Hypothalamus (tissue), 51 donors: ENCODE measurements around the gene LTBP1.

Experiments used
- DNase-seq, 51 donors: peaks; one replicate each; lab custom pipeline; 2025; lab: John Stamatoyannopoulos, UW

LTBP1 gene

GRCh38 chr2:33005057-33005456, 58.3 kb downstream of the LTBP1 start:
- DNase-seq, result no peak

DNA sequence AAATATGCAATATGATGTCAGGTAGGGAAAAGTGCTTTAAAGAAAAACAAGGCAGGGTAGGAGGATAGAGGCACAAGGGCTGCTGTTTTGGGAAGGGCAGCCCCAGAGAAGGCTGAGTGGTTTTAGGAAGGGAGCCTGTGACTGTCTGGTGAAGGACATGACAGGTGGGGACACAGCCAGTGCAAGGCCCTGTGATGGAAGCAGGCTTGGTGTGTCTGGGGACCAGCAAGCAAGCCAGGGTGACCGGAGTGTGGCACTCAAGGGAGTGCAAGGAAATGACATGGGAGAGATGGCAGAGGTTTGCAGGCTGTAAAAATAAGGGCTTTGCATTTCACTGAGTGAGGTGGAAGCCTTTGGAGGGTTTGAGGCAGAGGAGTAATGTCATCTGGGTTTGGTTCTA, 62.0 kb downstream of the LTBP1 start:
- no peak for DNase-seq

DNA sequence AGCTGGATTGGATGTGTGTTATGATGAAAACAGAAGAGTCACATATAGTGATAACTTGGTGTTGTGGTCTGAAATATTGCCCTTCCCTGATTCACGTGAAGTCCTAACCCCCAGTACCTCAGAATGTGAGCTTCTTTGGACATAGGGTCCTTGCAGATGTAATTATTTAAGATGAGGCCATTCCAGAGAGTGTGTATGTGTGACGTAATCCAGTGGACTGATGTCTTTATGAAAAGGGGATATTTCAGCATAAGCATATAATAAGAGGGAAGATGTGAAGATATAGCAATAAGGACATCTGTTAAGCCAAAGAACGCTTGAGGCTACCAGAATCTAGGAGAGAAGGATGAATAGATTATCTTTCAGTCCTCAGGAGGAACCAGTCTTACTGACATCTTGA, 62.5 kb downstream of the LTBP1 start:
- no peak for DNase-seq

GRCh38 chr2:33011373-33011772, 64.6 kb downstream of the LTBP1 start:
- no peak for DNase-seq

DNA sequence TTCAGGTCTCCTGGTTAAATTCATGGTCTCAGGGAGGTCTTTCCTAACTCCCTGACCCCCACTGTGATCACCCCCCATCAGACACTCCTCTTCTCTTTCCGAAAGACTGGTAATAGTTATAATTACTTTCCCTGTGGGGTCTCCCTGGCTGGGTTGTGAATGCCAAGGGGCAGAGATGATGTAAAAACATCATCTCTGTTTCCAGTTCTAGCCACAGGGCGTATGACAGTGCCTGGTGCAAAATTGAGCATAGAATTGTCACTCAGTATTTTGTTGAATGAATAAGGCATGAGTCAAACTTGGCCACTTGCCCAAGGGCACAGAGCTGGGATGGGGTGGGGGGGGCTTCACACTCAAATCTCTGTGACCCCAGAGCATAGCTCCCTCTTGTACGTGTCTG, 65.2 kb downstream of the LTBP1 start:
- DNase-seq, result peak in 1 of 51 donors; percentile 11

DNA sequence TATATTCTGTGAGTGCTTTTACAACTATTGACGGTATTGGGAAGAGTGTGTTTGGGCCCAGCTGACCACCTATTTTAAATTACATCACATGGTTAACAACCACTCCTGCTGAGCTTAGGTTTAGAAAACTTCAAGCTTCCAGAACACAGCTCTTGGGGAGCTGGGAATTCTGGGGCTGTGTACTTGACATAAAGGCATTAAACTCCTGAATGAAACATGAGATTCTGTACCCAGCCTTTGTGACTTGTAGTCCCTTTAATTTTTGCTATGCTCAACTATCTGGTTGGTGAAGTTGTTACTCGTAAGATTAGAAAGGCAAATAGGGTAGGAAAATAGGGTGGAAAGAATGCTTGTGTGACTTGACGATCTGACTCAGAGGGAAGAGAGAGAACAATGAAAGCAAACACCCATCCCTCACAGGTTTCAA, 66.9 kb downstream of the LTBP1 start:
- DNase-seq, result no peak

DNA sequence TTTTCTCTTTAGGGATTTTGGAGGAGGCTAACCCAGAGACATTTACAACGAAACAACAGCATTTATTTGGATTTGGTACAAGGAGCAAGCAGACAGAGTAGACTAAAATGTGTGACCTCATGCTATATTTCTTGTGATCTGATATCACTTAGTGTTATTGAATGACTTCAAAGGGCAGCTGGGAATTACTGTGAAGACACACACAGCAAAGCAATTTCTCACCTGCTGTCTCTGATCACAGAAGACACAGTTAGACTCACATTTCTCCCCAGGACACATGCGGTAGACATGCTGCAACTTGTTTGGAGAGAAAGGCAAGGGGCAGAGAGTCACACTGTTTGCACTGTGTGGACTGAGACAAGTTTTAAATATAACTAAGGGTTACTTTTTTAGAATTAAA, 67.5 kb downstream of the LTBP1 start:
- no peak for DNase-seq

GRCh38 chr2:33015421-33016142, 68.8 kb downstream of the LTBP1 start:
- no peak for DNase-seq

- no peak for DNase-seq
Measured at GRCh38 chr2:33018271-33018670, 71.5 kb downstream of the LTBP1 start.

DNA sequence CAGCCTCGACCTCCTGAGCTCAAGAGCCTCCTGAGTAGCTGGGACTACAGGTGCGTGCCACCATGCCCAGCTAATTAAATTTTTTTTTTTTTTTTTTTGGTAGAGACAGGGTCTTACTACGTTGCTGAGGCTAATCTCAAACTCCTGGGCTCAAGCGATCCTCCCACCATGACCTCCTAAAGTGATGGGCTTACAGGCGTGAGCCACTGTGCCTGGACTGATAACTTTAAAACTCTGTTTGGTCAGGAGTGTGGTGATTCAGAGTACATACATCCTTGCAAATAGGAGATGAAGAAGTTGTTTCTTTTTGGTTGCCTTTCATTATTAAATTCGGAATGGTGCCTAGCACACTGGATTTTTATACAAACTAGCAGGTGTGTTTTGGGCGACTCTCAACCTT, 73.0 kb downstream of the LTBP1 start:
- no peak for DNase-seq

DNA sequence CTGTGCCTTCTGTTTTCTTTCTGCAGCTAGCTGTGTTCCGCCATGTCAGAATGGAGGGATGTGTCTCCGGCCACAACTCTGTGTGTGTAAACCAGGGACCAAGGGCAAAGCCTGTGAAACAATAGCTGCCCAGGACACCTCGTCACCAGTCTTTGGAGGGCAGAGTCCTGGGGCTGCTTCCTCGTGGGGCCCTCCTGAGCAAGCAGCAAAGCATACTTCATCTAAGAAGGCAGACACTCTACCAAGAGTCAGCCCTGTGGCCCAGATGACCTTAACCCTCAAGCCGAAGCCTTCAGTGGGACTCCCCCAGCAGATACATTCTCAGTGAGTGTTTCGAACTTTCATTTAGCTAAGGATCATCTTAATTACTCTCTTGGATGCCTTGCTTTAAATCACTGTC, 74.1 kb downstream of the LTBP1 start:
- no peak for DNase-seq

DNA sequence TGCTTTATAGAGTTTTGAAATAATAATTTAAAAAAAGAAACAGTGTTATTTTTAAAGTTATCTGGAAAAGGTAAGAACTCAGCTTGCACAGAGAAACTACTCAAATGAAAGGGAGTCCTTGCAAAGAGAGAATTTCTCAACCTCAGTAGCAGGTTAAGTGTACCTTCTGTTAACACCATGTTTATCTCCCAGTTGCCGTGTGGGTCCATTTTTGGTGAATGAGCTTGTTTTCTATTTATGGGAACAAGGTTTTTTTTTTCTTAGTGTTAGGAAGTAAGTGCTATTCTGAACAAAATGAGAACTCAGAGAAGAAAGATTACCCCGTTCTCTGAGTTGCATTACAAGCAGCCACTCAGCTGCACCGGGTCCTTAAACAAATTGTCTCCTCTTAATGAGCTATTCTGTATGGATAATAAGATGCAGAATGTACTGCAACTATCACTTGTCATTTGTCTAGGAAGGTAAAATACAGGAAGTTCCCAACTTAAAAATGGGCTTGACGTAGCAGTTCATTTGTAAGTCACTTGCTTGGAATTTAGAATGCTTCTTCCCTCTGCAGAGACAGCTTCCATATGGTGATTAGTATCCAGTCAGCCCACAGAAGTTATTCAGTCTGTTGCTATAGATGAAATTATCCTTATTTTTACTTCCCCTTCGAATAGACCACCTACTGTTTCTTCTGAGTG, 74.9 kb downstream of the LTBP1 start:
- DNase-seq, result no peak

DNA sequence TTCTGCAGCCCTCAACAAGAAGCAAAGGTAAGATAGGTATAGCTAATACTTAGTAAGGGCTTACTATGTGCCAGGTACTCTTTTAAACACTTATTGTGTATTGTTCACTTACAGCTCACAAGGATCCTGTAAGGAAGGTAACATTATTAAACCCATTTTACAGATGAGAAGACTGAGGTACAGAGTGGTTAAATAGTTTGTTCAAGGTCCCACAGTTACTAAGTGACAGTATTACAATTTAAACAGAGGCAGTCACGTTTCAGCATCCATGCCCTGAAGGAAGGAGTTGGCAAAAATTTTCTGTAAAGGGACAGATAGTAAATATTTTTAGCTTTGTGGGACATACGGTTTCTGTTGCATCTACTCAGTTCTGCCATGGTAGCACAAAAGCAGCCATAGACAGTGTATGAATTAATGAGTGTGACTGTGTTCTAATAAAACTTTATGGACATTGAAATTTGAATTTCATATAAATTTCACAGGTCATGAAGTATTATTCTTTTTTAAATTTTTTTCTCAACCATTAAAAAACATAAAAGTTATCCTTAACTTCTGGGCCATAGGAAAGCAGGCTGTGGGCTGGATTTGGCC, 75.7 kb downstream of the LTBP1 start:
- DNase-seq, result no peak

DNA sequence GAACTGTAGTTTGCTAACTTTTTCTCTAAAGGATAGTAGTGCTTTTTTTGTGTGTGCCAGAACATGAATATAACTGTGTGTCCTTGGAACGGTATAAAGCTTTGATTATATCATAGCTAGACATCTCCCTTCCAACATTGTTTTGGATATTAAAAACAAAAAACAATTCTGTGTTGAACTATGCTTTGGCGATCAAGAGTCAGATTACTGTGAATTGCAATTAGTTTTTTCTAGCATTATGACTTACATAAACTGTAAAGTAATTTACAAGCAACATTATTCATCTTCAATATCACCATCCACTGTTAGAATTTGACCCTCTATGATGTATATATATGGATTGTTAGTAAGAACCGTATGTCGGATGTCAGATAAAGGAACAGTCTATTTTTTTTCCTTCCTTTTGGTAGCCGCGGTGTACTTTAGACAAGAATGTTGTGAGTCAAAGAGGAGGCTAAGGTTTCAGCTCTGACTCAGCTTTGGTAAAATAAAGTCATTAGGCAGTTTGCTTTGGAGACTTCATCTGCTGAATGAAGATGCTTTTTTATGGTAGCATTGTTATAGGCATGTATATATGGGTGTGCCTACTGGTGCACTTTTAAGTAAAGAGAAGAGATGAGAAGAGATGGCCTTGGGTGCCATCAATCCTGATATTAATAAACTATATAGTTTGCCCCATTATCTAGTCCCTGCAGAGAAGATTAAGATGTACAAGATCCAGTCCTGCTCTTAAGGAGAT, 76.4 kb downstream of the LTBP1 start:
- DNase-seq, result no peak

GRCh38 chr2:33023728-33024500, 77.2 kb downstream of the LTBP1 start:
- no peak for DNase-seq

- DNase-seq, result no peak
Measured at GRCh38 chr2:33024758-33025157, 78.0 kb downstream of the LTBP1 start.

- no peak for DNase-seq
Measured at GRCh38 chr2:33029459-33029858, 82.7 kb downstream of the LTBP1 start.

- DNase-seq, result no peak
Measured at GRCh38 chr2:33029926-33030325, 83.2 kb downstream of the LTBP1 start.

DNA sequence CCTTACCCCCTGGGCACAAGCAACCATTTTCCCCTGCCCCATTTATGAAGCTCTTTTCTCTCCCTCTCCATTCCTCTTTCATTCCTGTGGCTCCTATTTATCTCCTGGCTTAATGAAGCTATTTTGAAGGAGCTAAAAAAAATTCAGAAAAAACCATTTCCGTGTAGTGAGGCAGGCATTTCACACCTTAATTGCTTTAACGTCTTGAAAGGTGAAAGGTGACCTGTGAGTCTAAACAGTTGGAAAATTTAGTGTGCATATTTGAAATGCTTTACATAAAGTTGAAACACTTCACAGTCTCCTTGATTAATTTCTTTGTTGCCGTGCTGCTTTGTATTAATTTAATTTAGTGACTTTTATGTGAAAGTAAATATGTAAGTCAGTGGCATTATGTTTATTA, 83.6 kb downstream of the LTBP1 start:
- DNase-seq, result no peak

DNA sequence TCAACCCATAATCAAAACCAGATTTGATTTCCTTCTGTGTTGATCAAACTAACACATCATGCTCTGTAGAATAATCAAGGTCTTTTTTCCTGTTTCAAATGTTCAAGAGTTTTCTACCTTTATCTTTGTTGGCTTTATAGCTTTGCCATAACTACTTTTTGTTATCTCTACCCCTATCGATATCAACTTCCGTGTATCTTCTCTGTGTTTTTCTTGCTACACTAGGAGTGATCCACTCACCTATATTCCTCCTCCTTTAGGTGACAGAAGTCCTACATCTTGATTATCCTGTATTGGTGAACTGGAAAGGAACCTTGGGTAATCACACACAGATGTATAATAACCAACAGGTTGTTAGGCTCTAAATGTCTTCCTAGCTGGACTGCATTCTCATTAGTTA, 85.5 kb downstream of the LTBP1 start:
- DNase-seq, result no peak
